Activated CD8-positive, alpha-beta memory T cell treated with anti-CD3 and anti-CD28 coated beads for 1 hour (primary cell): ENCODE measurements around the gene GIT2.
"Not testable (repeated sequence)": the region's sequence is repeated elsewhere in the genome, so short reads cannot be mapped to it uniquely, and the experiment has no call there.

ENCODE experiments used
- DNase-seq, 2 donors: peaks; one replicate each; pipeline ENCODE4 v3.0.0-alpha.2; 2020; ENCODE audit warnings: low read depth in 1 of 2; ENCODE audit errors: extremely low read depth in 1 of 2

Gene GIT2

DNA sequence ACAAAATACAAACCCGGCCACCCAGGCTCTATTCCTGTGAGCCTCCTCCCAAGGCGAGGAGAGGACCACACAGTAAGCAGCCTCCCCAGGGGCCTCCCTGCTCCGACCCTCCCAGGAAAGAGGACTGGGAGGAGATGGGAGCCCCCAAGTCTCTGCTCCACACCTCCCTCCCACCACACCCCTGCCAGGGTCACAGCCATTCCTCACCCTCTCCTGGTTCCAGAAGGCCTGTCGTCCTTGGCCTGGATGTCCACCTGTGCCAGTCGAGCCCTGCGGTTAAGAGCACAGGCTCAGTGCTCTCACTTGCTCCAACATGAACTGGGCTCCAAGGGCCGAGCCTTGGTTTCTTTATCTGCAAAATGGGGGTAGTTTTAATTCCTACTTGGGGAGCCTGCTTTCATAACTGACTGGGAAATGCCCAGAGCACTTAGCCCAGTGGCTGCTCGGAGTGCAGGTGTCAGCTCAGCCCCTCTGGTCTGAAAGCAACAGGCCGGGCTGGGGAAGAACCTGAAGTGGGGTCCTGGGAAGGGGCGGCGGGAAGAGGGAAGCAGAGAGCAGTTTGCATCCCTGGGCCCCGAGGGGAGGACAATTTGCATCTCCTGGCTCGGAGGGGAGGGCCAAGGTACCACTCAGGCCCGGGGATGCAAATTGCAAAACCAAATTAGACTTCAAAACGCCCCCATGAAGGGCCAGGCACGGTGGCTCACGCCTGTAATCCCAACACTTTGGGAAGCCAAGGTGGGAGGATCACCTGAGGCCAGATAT is 72.5 kb downstream of the GIT2 start:
- no peak for DNase-seq

DNA sequence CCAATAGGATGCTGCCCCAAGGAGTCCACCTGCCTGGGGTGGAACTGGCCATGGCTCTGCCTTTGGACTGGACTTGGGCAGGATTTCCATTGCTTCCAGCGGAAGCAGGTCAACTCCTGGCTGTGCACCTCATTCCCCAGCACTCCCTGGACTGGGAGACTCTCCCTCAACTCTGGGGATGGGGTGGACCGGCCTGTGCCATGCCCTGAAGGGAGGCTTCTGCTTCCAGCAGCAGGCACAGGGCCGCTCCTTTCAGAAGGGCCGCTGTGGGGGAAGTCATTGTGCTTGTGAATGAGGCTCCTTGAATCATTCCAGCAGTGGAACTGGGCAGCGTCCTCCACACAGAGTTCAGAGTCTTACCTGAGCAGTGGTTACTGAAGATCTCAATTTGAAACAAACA is 73.1 kb downstream of the GIT2 start:
- no peak for DNase-seq

DNA sequence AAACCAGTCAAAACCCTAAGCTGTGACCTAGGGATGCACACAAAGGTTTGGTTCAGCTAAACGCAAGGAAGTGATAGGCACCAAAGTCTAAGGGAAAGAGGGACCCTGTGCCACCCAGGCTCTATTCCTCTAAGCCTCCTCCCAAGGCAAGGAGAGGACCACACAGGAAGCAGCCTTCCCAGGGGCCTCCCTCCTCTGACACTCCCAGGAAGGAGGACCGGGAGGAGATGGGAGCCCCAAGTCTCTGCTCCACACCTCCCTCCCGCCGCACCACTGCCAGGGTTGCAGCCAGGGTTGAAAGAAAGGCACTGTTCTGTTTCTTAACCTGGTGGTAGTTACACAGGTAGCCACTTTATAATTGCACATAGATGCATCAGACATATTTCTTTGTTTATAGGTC is 74.2 kb downstream of the GIT2 start:
- no peak for DNase-seq

DNA sequence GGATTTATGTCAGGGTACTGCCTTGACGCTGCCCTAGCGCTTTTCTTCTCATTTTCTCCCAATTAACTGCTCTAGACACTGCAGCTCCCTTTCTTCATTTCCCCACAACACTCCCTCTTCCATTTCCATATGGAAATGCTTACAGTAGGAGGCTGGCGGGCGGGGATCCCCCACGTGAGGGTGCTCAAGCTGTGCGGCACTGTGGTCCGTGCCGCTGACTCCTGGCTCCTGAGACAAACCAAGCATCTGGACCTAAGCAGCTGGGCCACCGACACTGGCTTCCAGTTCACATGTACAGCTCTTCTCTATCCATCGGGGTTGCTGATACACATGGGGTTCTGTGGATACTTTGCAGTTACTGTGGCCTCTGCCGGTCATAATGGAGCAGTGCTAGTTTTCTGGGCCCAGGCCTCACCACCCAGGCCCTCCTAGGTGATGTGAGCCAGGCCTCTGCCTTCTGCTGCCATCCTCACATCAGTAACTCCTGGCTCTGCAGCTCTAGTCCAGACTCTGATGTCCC is 75.8 kb downstream of the GIT2 start:
- DNase-seq = no peak

DNA sequence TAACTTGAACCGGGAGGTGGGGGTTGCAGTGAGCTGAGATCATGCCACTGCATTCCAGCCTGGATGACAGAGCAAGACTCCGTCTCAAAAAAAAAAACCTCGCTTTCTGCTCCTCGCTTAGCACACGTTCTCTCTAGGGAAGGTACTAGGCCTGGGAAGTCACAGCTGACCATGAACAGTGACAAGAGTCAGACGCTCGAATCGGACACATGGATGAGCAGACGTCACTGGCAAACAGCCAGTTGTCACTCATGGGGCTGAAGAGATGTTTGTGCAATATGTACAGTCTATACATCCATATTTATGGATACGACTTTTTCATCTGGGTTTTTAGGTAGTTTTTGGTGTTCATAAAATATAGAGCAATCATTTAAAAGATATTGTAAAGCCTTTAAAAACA is 76.7 kb downstream of the GIT2 start:
- DNase-seq = no peak

DNA sequence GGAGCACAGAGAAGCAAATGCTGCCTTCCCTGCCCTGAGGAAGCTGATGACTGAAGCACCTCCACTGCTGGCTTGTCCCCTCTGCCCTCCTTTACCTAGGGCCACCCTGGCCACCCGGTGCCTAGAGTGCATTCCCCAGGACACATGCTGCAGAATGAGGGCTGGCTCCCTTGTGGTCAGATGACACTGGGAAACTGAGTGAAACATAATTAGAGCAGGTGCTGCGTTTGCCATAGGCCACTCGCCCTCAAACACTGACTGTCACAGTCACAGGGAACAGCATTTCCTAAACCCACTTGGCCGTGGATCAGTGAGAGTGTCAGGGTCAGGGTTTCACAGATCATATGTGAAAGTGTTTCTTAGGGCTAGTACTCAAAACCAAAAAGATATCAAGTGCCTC is 80.1 kb downstream of the GIT2 start:
- DNase-seq = no peak

DNA sequence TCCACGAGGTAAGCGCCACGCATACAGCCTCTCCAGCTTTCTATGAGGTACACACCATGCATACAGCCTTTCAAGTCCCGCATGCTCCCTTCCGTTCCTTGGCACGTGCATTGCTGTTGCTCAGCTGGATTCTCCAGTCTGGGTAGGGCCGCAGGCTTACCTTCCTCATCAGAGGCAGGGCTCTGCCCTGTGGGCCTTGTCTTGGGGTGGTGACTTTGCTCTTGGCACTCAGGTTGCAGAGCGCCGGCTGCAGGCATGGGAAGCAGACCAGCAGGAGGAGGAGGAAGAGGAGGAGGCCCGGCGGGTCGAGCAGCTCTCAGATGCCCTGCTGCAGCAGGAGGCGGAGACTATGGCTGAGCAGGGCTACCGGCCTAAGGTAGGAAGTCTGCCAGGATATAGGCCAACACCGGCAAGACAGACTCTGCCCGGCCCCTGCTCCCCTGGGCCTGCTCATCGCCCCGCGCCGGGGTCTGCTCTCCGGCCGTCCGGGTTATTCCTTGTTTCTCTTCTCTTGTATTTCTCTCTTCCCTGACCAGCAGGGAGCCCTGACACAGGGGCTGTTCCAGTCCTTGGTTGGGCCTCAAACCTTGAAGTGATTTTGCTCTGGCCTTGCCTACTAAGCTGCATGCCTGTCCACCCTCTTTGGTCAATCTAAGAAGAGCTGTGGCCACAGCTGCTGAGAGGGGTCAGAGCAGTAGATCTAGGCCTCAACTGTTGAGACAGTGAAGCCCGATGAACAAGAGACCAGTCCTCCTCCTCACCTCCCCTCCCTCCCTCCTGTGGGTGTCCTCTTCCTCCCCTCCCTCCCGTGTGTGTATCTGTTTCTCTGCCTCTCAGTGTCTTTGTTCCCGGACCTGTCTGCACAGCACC is 80.8 kb downstream of the GIT2 start:
- no peak for DNase-seq

DNA sequence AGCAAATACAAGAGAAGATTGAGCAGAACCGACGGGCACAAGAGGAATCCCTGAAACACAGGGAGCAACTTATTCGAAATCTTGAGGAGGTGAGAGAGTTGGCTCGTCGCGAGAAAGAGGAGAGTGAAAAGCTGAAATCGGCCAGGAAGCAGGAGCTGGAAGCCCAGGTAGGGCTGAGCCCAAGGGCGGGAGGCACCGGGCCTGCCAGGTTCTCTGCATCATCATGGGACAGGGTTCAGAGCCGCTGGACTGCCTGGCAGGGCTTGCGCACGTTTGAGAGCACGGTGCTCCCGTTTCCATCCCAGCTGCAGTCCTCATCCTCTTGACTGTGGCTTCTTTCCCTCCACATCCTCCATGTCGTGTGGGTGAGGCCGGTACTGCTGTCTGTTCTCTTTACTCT is 81.7 kb downstream of the GIT2 start:
- DNase-seq = no peak

DNA sequence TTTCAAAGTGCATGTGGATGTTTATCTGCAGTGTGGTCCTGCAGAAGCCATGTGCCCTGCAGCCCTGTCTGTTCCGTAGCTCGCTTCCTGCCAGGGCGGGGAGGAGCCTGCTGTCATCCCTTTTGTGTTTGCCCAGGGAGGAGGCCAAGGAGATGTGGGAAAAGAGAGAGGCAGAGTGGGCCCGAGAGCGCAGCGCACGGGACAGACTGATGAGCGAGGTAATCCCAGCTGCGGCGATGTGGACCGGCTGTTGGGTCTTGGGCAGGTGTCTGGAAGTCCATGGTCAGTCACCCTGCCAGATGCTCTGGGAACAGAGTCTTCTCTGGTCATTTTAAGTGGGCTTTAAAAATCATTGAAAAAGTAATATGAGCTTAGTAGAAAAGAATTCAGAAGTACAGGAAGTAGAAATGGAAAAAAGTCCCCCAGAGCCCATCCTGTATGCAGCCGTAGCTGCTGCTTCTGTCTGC is 83.3 kb downstream of the GIT2 start:
- no peak for DNase-seq

DNA sequence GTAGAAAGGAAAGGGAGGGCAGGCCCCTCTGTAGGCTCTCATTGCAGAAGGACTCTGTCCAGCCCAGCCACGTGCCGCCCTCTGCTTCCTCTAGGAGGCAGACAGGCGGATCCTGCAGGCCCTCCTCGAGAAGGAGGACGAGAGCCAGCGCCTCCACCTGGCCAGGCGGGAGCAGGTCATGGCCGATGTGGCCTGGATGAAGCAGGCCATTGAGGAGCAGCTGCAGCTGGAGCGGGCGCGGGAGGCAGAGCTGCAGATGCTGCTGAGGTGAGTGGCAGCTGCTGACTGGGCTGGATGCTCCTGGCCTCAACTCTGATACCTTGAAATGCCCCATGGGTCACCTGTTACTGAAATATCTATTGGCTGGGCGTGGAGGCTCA is 85.2 kb downstream of the GIT2 start:
- no peak for DNase-seq

DNA sequence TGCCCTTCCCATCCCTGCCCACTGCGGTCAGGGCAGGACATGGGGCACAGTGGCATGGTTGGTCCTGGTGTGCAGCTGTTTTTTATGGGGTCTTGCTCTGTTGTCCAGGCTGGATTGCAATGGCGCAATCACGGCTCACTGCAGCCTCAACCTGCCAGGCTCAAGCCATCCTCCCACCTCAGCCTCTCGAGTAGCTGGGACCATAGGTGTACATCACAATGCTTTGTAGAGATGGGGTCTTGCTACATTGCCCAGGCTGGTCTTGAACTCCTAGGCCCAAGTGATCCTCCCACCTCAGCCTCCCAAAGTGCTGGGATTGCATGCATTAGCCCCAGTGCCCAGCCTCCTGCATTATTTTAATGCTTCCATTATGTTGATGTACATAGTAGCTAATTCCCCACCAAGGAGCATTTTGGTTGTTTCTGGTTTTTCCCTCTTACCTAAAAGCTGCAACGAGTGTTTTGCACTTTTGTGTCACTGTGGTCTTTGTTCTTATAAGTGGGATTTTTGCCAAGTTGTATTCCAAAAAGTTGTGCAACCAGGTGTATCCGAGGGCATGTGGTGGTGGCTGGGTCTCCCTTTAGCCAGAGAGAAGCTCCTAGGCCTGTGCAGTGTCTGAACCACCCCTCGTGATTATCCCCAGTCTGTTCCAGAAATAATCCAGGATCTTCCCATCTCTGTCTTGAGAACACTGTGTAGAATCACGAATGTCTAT is 85.8 kb downstream of the GIT2 start:
- DNase-seq = no peak

DNA sequence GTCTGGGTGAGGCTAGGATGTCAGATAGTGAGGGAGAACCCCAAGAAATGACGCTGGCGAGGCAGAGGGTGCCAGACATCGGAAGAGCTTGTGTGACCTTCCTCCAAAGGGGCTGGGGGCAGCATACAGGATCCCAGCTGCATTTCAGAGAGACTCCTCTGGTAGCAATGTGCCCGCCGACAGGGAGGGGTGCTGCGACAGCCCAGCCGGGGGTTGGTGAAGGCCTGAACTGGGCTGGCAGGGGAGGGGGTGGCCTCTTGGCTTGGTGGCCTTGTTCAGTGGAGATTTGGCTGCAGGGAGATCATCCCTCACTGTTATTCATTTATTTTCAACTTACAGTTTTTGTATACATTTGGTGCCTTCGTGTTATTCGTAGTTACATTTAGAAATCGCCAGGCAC is 90.9 kb downstream of the GIT2 start:
- DNase-seq = no peak

DNA sequence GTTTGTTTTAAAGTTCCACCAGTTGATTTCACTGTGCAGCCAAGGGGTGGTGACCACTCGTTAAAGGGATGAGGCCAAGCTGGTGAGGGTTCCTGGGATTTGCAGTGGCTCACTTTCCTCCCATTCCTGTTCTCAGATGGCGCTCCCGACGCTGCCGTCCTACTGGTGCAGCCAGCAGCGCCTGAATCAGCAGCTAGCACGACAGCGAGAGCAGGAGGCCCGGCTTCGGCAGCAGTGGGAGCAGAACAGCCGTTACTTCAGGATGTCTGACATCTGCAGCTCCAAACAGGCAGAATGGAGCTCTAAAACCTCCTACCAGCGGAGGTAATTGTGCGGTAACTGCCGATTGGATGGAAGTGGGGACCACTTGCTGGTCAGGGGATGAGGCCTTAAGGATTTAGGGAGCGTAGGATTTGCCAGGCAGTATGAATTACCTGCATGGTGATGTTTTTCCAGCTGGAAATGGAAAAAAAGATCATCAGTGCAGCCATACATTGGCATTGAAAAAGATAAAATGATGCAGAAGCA is 93.2 kb downstream of the GIT2 start:
- no peak for DNase-seq

DNA sequence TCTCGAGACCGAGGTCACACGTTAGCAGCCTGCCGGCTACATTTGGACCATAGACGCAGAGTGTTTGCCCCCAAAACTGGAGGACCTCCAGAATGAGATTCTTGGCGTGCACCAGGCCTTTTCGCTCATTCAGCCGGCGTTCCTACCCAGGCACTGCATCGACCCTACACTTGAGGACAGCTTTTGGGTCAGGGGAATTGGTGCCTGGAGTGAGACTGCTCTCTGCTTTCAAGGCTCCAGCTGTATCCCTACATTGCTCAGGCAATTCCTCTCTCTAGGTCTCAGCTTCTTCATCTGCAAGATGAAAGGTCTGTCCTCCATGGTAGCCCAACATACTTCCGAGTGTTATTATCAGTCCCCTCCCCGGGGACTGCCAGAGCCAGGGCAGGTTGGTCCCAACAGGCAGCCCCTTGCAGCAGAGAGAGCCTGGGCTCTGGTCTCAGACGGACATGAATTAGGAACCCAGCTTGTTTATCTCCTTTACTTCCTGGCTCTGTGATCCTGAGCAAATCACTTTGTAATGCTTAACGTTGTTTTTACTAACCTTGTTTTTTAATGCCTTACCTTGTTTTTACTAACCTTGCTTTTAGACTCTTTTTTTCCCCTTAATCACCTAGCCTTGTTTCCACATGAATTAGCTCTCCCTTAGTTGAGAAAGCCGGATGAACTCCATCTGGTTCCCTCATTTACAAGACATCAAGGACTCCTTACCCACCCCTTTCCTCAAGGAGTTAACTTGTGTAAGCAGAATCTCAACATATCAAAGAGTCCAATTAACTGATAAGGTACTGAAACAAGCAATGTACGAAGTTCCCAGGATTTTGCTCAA is 95.2 kb downstream of the GIT2 start:
- no peak for DNase-seq

DNA sequence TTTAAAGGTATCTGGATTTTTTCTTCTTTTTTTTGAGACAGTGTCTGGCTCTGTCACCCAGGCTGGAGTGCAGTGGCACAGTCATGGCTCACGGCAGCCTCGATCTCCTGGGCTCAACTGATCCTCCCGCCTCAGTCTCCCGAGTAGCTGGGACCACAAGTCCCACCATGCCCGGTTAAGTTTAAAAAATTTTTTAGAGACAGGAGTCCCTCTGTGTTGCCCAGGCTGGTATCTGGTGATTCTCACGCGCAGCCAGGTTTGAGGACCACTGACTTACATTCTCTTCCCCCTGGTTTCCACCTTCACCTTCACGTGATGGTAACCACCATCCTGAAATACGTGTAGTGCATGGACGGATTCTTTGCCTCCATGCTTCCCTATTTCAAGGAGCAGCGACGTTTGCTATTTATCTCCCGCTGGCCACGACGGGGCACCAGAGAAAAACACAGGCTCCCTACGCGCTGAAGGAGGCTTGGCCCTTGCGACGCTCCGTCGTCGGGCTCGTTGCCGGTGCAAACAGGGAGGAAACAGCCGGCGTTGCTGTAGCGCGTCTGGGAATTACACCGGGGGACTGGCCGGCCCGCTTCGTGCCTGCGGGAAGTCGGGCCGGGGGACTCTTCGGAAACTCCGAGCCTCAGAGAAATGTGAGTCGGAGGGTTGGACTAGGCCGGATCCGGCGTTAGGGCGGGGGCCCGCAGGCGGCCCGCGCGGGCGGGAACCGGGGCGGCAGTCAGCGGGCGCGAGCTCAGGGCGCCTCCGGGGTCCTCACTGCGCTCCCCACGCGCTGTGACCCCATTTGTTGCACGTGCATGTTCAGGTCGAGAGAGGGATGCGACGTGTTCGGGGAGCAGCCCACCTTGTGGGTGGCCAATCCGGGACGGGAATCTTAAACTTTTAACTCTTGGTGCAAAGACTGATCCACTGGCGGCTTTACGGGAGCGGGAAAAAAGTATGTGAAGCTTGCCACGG is 96.1 kb downstream of the GIT2 start, which contains the start of gene TCHP:
Gene TCHP (plus strand): TSS at position 492 of the 969 bp plus-strand sequence. CDS start 2,753 bp downstream, outside the sequence.
- DNase-seq = peak; percentile 28 to 51

DNA sequence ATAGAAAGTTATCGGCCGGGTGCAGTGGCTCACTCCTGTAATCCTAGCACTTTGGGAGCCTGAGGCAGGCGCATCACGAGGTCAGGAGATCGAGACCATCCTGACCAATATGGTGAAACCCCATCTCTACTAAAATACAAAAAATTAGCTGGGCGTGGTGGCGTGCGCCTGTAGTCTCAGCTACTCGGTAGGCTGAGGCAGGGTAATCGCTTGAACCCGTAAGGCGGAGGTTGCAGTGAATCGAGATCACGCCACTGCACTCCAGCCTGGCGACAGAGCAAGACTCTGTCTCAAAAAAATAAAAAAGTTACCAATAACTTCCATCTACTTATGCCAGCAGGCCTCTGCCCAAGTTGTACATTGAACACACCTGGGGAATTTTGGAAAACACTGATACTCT is 96.8 kb downstream of the GIT2 start:
- not testable (repeated sequence) for DNase-seq

DNA sequence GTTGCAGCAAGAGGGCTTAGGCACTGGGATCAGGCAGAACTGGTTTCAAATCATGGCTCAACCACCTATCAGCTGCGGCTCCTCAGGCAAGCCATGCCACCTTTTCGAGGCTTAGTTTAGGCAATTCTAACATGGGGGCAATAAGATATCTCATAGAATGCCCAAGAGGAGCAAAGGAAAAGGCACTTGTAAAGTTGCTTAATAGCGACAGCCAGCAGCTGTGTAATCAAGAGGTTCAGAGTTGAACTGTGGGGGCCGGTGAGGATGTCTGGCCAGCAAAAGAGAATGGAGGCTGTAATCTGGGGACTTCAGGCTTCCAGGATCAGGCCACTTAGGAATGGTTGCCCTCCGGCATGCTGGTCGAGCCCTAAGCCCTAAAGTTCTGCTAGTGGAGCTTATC is 99.1 kb downstream of the GIT2 start:
- no peak for DNase-seq

DNA sequence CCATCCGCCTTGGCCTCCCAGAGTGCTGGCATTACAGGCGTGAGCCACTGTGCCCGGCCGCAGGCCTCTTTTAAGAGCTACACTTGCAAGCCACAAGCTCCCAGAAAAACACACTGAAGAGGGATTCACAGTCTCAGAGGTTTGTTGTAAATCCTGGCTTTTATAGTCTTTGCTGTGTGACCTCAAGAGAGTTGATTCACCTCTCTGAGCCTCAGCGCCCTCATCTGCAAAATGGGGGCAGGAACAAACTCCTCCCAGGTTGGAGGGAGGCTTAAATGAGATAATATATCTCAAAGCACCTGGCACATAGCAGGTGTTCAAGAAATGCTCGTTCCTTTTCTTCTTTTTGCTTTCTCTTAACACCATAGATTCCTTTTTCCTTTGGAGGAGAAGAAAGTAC is 100.0 kb downstream of the GIT2 start:
- DNase-seq = no peak

DNA sequence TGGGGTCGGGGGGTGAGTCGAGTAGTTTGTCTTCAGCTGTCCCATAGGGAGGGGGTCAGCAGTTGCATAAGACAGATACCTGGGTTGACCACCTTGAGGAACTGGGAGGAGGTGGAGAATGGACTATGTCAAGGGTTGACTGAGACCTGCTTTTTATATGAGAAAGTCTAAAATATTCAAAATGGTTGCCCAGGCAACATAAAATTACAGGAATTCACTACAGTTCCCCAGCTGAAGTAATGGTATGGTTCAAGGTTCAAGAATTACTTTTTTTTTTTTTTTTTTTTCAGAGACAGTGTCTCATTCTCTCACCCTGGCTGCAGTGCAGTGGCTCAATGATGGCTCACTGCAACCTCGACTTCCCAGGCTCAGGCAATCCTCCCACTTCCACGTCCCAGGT is 101.2 kb downstream of the GIT2 start:
- no peak for DNase-seq
